Measurements from ENCODE around the gene STPG4.

The STPG4 gene

DNA sequence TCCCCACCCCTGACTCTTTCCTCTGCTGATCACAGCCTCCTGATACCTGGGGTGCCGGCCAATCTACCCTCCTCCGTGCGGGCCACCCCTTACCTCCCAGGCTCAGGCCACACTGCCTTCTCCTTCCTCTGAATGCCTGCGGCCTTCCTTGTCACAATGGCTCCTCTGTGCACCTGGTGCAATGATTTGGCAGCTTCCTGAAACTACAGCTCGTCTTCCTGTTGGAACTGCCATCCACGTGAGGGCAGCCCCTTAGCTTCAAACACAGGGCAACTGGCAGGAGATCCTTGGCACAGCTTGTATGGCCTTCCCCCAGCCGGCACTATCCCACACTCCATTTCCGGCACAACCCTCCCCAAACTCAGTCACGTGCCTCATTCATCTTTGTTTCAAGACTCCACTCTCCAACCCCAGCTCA, 69.0 kb downstream of the STPG4 start:
- DNase-seq: no peak

DNA sequence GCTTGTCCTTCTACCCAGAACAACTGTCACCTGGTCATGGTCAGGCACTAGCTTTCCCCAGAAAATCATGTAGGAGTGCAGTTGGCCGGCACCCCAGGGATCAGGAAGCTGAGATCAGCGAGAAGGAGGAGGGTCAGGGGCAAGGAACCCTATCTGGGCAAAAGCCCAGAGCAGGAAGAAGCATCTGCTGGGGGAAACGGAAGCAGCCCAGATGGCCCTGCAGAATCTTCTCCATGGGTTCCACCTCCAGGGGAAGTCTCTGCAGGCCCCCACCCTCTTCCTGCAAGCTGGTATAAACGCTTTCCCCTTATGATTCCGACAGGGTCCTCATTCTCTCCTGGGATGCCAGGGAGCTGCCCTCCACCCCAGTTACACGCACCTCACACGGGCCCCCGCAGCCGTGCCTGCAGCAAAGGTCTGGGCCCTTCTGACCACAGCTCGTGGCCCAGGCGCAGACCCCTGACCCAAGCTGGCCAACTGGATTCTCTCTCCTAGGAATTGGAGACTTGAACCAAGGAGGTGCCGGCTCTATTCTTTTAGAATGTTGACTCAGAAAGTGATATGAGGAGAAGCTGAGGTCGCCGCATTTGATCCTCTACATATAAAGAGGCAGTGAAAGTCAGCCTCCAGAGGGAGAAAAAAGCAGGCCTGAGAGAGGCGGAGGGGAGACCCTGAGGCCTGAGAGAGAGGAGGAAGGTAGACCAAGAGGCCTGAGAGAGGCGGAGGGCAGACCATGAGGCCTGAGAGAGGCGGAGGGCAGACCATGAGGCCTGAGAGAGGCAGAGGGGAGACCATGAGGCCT, 71.0 kb downstream of the STPG4 start:
- DNase-seq: no peak

DNA sequence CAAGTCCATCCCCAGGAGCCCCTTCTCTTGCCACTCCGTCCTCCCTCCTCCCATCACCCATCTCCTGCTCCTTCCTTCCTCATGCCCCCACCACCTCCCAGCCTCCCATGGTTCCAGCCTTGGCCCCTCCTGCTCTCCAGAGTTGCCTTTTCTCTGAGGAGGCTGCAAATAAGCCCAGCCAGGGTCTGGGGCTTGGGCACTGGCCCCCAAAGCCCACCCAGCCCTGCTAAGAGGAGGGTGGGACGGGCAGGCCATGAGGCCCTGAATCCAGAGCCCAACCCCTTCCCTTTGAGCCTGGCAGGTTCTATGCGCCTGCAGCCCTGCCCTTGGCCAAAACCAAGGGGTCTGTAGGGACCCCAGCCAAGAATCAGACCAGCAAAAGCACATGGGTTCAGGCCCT, 71.6 kb downstream of the STPG4 start:
- no peak for DNase-seq

DNA sequence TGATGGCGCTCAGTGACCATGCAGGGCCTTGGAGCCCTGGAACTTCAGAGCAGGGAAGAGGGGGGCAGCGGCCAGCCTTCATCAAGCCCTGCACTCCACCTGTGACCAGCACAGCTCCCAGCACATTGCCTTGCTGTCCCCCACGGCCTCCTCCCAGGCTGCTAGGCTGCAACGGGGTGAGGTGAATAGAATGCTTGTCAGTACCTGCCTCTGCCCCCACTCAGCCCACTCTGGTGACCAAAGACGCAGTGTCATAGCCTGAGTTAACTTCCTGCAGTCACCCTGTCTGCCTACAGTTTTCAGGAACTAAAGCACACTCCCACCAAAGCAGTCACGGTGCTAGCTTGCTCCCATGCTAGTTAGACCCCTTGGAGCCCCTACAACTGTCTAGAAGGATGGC, 72.1 kb downstream of the STPG4 start:
- no peak for DNase-seq

DNA sequence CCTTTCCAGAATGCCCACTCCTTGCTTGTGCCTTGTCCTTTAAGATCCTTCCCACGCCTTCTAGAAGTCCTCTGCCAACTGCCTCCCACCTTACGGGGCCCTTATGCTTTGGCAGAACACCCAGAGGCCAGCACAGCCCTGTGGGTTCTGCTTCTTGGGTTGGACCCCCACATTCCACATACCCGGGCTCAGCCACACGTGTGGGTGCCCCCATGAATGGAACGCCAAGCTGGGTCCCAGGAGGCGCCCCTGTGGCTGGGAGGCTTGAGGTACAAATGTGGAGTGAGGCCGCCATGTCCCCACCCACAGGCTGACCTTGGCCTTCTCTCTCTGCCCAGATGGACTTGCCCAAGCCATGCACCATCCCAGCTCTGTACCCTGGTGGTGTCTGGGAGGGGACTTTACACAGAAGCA, 74.2 kb downstream of the STPG4 start:
- no peak for DNase-seq

DNA sequence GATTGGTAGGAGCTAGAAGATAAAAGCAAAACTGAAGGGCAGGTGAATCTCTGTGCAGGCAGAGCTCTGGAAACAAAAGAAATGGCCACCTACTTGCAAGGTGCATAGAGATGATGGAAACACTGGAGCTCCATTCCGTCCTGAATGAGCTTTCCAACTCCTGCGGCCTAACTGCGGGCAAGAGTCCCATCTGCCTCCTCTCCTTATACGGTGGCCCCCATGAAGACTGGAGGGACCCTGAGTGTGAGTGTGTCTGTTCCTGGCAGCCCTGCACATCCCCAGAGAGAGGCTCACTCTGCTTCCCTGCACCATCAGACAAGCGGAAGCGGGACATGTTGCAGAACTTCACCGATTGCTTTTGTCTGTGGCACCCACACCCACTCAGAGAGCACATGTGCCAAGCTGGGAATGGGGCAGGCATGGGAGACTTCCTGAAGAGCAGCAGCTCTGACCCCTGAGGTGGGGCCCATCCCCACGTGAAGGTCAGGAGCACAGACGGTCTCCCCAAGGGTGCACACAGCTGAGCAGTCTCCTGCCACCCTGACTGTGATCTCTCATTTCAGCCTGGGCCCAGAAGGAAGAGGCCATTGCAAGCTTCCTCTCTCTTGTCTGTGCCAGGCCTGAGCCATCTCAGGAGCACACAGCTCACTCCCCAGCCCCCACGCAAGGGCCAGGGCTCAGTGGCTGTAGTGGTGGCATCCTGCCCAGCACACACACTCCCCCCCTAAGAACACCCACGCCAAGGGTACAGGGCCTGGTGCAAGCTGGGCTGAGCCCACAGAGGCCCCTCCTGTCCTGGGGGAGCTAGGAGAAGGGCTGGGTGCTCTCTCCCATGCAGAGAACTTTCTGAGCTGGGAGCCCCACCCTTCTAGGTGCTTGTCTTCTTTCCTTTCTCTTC, 75.3 kb downstream of the STPG4 start:
- DNase-seq: no peak

DNA sequence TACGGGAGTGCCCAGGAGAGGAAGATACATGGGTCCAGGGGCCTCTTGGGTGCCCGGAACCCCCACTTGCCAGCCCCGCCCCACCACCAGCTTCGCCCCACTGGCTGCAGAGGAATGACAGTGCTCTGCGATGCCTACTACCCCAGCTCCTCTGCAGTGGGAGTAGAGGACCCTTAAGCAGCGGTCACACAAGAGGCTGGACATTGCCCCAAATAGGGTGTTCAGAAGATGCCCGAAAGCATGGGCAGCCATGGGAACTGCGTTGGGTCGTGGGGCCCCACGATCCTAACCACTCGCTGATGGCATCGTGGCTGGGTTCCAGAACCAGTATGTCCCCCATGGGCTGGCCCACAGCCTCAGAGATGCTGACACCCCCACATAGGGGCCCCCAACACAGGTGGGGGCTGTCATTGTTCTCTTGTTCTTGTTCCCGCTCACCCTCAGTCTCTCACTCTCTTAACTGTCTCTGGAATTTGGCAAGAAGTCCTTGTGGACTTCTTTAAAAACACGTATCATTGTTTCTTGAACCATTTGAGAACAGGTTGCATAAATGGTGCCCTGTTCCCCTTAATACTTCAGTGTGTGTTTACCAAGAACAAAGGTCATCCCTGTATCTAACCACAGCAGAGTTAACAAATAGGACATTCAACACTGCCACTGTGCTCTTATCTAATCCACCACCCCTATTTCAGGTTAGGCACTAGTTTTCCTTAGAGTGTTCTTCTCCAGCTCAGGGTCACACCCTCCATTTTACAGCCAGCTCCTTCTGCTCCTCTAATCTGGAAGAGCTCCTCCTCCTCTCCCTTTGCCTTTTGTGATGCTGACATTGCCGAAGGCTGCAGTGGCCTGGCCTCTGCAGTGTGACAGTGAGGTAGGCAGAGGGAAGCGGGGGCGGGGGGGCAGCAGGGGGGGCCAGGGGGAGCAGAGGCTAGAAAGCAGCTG, 76.3 kb downstream of the STPG4 start:
- no peak for DNase-seq

DNA sequence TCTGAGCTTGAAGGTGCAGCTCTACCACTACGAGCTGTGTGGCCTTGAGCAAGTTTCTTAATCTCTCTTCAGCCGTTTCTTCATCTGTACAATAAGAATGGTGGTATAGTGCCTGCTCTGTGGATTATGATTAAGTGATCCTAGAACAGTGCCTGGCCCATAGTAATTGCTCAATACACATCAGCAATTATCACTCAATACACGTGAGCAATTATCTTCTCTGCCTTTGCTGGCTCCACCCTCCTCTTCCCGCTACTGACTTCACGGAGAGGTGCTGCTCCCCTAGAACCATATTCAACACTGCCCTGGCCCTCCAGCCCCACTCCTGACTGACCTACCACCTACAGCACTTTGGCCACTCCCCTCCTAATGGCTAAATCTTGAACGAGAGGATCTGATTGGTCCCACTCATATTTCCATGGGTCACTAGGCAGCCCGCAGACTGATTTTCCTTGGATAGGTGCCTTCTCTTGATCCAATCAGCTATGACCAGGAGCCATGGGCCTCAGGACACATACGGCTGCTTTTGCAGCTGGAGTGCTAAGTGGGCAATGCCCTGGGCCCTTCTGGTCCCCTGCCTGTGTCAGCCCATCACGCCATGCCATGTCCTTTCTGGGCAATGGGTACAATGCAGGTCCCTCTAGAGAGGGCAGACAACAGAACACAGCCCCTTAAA, 77.5 kb downstream of the STPG4 start:
- DNase-seq: no peak

DNA sequence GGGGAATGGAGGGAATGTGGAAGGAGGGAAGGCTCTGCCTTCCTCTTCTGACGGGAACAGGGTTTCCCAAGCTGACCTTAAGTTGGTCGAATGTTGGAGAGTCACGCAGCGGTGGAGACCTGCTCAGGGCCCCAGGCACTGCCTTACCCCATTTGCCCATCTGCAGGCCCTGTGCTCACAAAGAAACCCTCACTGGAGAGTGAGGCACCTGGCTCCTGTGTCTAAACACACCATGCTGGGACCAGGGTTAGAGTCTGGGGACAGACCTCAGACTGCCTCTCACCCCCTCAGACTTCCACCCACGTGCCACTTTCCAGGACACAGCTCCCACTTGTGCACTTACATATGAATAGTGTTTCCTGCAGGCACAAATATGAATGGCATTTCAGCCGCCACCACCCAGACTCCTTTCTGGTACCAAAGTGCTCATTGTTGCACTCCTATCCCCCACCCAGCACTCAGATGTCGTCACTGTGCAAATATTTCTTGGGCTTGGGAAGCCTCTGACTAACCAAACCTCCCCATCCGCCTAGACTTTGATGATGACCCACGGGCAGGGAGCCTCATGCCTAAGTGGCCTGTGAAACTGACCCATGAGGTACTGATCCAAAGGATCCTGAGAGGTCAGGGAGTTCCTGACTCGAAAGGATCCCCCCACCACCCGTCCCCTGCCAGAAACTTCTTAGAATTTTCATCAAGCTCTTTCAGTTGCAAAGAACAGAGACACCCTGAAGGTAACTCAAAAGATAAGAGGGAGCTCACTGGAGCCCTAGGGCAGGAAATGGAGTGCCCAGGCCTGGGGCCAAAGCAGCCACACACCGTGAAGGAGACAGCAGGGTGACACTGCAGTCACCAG, 78.3 kb downstream of the STPG4 start:
- DNase-seq: no peak

DNA sequence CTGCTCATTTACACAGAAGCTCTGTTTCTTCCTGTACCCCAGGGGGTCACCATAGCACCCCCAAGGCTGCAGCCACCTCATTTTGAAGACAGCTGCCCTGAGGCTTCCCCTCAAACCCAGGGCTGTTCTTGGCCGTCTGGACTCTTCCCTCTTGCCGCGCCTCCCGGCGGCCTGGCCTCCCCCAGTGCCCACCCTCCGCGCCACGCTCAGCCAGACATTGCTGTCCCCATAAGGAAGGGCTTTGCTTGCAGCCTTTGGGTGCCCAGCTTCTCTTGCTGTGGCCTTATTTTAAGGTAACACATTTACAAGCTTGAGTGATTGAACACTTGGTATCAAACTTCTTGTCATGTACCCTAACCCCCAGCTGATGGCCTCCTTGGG, 79.0 kb downstream of the STPG4 start:
- DNase-seq: no peak

DNA sequence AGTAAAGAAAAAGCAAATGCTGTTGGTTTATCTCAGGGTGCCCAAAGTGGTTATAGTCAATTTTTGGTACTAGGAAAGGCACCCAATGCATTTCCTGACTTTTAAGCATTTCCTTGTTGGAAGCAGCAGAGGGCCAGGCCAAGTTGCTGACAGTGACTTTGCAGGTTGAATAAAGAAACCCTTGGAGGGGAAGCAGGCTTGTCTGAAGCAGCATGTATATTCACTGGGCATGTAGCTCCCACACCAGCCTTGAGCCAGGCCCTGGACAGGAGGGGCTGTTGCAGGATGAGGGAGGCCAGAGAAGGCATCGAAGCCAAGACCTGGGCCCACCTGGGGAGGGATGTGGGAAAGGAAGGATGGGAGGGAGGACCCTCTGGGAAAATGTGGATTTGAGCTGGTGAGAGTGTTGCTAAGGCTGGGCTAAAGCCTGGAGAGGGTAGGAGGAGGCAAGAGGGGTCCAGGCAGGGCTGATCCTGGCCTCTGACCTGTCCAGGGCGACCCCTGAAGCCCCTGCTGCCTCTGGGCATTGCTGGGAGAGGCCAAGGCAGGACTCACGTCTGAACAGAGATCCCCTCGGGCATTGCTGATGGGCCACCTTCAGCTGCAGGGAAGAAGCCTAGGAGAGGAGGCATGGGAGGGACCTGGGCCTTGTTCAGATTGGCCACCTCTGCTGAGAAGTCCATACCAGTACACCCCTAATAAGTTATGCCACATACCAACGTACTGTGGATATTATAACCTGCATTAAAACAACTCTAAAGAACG, 79.6 kb downstream of the STPG4 start:
- no peak for DNase-seq

DNA sequence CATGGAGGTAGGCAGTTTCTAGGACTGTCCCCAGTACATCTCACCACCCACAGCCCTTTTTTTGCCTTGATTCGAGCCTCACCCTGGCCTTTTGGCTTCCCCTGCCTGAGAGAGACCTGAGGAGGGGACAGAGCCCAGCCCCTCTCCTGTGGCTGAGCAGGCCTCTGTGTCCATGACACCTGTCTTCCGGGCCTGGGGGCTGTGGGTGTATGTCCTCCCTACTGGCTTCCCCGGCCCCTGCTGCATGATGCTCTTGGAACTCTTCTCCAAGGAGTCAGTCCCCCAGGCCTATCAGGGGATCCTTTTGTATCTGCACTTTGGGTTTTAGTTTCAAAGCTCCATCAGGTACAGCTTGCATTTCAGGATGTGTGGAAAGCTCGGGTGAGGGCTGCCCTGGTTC, 80.4 kb downstream of the STPG4 start:
- no peak for DNase-seq

DNA sequence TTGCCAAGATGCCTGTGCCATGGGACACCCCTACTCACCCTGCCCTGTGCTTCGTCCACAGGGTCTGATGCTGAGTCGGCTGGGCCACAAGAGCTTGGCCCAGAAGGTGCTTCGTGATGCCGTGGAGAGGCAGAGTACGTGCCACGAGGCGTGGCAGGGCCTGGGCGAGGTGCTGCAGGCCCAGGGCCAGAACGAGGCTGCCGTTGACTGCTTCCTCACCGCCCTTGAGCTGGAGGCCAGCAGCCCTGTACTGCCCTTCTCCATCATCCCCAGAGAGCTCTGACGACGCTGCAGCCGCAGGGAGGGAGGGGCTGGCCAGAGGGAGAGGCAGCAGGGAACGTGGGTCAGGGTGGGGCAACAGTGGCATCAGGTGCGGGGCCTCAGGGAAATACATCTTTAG, 81.5 kb downstream of the STPG4 start:
- DNase-seq: peak in 1 of 2 experiments; percentile 19

DNA sequence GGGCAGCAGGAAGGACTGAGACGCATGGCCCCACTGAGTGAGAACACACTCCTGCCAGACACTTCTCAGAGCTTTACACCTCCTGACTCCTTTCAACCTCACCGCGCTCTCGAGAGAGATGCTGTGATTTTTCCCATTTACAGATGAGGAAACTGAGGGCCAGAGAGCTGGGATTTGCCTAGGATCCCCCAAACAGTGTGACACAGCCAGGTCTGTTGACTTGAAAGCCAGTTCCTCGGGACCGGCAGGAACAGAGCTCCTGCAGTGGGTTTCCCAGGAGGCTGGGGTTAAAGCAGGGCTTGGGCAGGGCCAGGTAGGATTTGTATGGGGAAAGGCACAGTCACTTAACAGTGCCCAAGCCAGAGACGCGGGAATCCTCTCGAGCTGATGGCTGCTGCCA, 81.9 kb downstream of the STPG4 start:
- DNase-seq: no peak

DNA sequence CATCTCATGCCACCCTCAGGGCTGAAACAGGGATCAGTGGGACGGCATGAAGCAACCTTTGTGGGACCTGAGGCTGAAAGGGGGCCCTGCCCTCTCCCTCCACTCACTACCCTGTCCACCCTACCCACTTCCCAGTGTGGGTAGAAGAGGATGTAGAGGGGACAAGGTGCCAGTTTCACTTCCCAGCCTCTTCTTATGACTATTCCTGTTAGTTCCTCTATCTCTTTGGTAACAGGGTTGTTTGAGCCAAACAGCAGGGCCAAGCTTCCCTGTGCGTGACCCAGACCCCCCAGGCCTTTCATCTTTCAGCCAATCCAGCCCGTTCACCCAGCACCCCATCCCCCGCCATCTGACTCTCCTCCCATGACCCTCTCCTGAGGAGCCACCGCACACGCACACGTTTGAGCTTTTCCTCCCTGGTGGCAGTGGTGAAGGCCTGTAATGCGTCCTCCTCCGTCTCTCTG, 82.3 kb downstream of the STPG4 start:
- no peak for DNase-seq

DNA sequence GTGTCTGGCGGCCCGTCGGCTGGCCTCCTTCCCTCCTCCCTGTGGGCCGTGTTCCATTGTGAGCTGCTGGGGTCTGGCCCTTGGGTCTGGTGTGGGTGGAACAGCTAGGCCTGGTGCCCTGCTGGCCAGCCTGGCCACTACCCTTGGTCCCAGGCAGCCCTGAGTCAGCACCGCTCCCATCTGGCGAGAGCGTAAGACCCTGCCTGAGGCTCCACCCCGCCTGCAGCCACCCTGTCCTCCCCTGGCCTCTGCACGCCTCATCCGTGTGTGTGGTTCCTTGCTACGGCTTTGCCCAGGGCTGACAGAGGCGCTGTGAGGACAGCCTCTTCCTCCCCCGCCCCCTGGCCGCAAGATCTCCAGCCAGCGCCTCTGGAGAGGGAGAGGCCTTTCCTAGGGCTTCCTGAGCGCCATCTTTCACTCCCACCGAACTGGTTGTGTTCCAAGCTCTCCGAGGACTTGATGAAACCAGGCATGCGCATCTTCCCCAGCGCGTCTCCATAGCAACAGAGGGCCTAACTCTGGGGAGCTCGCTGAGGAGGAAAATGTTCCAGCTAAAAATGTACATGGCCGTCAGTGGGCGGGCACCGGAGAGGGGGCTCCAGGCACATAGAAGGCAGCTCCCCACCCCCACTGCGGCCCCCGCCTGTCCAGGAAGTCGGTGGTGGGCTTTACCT, 83.0 kb downstream of the STPG4 start:
- DNase-seq: no peak

DNA sequence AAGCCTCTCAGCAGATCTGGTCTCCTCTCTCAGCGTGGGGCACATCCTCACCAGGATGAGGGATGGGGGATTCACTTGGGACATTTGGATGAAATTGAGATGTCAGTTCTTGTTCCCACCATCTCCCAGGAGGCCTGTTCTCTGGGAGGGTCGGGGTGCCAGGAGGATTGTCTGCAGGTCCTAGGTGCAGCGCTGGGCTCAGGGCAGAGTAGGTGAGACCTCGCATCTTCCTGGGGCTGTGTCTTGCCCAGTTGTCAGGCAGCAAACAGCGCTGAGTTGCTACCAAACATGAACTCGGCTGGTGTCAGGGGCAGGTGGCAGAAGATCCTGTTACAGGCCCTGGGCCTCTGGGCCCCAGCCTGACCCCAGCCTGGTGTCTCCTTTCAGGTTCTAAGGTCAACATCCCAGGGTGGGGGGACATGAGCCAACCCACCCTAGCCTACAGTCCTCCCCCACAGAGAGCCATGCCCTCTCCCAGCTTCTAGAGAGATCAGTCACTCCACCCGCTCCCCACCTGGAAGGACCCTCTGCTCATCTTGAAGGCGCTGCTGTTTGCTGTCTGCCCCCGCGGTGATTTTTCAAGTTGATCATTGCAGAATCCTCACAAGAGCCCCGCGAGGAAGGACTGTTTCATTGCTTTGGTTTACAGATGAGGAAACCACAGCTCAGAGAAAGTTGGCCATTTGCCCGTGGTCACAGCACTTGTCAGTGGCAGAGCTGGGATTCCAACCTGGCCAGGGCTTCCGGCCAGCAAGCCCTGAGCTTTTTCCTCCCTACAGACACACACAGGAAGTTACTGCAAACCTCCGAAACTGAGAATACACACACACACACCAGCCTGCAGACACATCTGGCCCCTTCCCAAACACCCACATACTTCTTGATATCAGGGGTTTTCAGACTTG, 83.9 kb downstream of the STPG4 start:
- DNase-seq: no peak

DNA sequence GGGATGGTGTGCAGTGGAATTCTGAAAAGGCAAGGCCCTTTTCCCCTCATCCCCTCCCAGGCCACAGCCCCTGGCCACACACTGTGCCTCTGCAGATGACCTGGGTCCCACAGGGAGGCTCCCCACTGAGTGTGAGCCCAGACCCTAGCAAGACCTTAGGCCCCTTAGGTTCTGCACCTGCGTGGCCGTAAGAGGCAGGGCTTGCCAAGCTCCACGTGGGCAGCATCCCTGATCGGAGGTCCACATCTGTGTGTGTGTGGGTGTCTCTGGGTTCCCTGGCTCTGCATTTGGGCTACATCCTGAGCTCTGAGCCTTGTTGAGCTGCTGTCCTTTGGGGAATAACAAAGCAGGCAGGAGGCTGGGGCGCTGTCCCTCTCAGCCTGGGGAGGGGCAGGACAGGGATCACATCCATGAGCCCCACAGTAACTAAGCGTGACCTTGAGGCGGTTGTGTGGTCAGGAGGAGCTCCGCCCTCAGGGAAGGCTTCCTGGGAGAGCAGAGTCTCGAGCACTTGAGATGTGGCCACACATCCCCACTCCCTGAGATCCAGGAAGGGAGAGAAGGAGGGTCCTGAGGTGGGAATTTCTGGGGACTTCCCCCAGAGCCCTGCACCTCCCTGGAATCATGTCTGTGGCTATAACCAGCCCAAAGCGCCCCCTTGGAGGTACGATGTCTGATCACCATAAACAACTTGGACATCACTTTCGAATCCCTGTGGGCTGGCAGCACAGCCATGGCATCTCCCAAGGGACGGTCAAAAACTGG, 84.8 kb downstream of the STPG4 start:
- no peak for DNase-seq

All from NCI-H187 (cell line).